HG03571 (cell line): ENCODE data around the gene ACKR2.
"Not testable (repeated sequence)": the region's sequence is repeated elsewhere in the genome, so short reads cannot be mapped to it uniquely, and the experiment has no call there.

Experiments
- ATAC-seq: cut with Tn5 transposase; IDR thresholded peaks from one replicate; pipeline ENCODE4 v1.9.1; 2021; ENCODE audit not compliant: unreplicated experiment

ACKR2 gene

DNA sequence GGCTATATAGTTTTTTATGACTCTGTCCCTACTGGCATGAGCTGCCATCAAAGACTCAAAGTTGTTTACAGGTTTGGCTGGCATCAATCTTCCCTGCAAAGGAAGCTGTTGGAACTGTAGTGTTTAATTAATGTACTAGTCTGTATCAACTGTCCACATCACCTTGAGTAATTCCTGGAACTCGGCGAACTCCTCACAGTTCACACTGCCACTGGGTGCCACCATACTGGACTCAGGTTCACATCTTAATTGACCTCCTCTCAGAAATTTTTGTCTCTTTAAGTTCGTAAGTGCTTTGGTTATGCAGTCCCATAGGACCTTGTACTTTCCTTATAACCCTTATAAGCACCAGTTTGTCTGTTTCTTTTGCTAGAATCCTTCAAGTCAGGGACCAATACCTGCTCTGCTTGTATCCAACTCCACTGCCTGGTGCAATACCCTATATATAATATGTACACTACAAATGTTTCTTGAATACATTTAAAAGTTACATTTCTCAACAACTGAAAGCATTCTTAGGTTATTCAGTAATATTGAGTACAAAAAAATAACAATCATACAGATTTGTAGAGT is 8.1 kb upstream of the ACKR2 start:
- no peak for ATAC-seq

DNA sequence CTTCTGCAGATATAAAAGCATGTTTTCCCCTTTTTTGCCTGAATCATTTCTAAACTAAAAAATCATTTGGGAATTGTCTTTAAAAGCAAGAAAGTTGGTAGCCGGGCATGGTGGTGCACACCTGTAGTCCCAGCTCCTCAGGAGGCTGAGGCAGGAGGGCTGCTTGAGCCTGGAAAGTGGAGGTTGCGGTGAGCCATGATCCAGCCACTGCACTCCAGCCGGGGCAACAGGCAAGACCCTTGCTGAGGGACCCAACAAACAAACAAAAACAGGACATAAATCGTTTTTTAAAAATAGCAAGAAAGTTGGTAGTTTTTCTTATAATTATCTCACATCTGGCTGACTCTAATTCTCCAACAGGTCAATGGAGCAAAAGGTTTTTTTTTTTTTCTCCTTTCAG is 7.5 kb upstream of the ACKR2 start:
- no peak for ATAC-seq

DNA sequence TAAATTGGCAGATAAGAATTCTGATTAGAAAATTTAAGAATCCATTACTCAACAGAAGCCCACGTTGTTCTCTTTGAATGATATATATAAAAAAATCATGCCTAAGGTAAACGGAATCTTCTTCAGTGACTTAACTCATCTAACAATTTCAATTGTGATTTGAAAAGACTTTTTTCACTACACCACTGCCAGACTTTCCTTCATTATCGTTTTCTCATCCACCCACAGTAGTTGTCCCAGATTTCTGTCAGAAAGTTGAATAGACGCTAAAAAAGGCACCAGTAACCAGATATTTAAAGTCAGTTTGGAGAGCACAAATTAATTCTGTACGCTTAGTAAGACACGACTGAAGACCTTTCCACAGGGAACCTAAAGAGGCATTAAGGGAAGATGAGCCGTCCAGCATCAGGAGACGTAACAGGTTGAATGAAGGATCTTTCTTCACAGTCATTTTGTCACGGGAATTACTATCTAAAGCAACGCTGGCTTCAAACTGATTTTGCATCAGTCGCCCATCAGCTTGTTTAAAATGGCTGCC is 6.3 kb upstream of the ACKR2 start:
- no peak for ATAC-seq

DNA sequence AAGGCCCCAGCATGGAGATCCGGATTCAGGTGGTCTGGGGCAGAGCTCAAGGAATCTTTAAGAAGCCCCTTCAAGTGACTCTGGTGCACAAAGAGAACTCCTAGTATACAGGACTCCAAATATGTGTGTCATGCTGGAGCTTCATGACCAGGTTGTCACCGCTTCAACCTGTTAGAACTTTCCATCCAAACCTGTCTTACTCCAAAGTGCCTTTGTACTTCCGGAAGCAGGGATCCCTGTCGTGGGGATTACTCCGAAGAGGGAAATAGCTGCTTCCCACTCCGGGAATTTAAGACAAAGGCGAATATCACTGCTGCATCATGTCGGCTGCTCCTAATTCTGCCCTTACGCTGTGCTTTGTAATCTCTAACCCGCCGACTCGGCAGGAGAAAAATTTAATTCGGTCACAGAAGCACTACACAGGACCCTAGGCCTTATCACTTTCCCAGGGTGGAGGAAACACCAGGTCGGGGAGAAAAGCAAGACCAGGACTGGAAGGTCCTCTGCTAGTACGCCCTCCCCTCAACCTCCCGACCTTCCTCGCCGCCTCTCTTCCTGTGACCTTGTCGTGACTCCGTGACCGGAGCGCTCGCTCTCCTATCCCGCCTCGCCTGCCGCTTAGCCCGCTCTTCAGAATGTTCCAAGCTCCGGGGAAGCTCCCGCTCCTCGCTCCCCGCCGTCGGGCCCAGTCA is 5.7 kb upstream of the ACKR2 start:
- ATAC-seq, result peak; percentile 23

DNA sequence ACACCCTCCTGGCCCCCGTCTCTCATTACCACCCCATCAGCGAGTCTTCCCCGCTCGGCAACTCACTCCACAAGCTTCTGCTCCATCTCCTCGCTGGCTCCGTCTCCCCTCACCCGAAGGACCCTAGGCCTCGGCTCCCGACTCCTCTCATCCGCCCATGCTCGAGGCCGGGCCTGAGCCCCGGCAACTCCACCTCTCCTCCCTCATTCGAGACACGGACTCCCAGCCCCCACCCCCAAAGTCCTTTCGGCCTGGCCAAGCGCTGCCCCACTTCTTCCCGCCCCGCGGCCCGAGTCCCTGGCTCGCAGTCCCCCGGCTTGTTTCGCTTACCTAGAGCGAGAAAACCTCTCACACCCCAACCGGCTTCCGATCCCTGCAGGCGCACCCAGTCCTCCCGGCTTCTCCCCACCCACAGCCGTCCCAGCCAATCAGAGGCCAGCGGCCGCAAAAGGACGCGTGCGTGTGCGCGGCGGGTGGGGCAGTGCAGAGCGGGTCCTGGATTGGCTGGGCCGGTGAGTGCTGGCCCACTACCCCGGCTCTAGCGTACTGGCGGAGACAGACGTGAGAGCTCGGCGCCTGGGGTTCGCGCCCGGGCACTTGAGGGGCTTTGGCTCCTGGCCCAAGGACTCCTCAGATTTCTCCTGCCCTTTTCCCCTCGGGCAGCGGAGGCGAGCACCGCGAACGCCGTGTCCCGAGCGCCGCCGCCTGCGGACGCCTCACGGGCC is 5.0 kb upstream of the ACKR2 start, which contains the start of gene HIGD1A:
Gene HIGD1A (minus strand): TSS at position 385 of the 725 bp plus-strand sequence. CDS start 10,237 bp downstream, outside the sequence.
- ATAC-seq, result peak; percentile 100

DNA sequence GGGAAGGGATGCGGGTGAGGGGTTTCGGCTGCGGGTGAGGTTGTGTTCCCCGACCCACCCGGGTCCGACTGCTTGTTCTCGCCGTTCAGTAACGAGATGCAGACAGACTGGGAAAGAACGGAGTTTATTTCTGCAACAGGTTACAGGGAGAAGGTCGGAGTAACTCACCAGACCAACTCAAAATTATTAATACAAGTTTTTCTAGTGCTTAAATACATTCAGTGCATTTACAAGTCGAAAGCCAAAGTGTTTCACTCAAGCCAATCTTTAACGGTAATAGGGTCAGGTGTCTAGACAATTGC is 4.5 kb upstream of the ACKR2 start:
- ATAC-seq, result peak; percentile 17

DNA sequence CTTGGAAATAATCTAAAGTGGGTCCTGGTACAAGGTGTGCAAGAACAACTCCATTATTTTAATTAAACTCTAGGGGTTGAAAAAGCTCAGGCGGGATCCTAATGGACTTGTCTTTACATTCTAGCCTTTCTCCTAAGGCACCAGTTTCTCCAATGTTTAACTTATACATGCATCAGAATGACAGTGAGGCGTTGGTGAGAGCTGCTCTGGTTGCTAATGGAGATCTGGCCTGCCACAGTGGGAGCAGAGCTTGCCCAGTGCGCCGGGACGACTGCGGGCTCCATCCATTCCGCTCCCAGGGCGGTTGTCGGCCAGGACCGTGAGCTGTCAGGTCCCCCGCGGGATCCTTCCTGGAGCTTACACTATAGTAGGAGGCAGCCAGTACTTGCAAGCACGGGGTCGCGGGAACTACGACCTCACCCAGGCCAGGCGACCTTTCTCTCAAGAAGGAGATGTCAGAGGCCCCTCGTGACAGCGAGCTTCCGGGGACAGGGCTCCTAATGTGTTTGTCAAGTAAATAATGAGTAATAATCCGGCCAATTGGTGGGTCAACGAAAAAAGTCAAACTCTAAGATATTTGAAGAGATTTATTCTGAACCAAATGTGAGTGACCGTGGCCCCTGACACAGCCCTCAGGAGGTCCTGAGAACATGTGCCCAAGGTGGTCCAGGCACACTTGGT is 4.0 kb upstream of the ACKR2 start:
- no peak for ATAC-seq

DNA sequence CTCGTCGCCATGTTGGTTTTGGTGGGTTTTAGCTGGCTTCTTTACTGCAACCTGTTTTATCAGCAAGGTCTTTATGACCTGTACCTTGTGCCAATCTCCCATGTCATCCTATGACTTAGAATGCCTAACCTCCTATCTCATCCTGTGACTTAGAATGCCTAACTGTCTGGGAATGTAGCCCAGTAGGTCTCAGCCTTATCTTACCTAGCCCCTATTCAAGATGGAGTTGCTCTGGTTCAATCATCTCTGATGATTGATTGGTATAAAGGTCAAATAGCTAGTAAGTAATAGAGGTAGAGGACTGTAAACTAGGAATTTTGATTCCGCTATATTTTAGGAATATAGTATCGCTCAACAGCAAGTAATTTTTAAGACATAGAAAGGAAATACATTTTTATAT is 1.3 kb upstream of the ACKR2 start:
- no peak for ATAC-seq

DNA sequence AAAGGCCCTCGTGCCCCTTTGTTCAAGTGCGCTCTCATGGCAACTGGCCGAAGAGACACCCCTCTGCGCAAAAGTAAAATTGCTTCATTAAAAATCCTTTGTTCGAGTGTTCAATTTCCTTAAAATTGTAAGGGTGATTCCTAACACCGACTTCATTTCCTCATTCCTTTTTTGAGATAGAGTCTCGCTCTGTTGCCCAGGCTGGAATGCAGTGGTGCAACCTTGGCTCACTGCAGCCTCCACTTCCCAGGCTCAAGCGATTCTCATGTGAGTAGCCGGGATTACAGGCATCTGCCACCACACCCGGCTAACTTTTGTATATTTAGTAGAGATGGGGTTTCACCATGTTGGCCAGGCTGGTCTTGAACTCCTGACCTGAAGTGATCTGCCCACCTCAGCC is 1.5 kb downstream of the ACKR2 start:
- not testable (repeated sequence) for ATAC-seq

DNA sequence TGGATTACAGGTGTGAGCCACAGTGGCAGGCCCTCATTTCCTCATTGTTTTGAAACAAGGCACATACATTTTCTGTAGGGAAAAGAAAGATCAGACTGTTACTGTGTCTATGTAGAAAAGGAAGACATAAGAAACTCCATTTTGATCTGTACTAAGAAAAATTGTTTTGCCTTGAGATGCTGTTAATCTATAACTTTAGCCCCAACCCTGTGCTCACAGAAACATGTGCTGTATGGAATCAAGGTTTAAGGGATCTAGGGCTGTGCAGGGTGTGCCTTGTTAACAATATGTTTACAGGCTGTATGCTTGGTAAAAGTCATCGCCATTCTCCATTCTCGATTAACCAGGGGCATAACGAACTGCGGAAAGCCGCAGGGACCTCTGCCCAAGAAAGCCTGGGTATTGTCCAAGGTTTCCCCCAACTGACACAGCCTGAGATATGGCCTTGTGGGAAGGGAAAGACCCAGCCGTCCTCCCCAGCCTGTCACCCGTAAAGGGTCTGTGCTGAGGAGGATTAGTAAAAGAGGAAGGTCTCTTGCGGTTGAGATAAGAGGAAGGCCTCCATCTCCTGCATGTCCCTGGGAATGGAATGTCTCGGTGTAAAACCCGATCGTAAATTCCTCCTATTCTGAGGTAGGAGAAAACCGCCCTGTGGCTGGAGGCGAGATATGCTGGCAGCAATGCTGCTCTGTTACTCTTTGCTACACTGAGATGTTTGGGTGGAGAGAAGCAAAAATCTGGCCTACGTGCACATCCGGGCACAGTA is 2.1 kb downstream of the ACKR2 start:
- ATAC-seq, result not testable (repeated sequence)

DNA sequence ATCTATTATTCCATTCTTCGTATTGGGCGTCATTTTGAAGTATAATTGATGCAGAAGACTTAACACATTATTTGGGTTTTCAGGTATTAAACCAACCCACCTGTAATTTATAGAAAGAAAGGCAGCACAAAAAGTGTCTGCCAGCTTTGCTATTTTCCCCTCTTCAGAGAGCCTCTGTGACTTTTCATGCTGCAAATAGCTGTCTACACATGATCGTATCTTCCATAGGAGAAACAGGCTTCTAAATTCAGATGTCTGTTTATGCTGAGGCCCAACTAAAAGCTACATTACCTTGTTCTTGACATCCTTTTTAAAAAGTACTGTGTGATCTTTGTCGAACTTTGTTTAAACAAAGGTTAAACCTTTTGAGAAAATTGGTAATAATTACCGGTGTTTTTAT is 5.0 kb downstream of the ACKR2 start:
- ATAC-seq, result no peak

DNA sequence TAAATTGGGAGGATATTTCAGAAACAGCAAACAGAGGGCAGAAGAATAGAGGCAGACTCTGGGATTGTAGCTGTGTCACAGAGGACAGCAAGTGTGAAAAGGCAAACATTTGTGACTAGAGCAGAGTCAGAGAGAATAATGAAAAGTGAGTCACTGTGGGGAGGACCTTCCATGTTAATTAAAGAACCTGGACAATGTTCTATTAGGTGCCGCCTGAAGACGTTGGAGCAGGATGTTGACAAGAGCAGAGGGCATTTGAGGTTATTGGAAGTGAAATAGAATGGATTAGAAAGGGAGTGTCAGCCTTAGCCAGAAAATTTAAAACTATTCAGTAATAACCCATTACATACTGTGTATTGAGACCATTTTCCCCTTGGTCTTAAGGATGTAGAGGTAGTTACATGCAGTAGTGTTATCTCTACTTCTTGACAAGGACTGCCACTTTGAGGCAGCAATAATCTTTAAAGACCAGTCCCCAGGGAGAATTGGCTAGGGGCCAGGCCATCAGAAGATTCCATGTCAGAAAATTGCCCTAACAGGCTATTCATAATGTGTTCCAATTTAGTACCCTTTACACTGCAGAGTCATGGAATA is 5.8 kb downstream of the ACKR2 start:
- ATAC-seq, result no peak

DNA sequence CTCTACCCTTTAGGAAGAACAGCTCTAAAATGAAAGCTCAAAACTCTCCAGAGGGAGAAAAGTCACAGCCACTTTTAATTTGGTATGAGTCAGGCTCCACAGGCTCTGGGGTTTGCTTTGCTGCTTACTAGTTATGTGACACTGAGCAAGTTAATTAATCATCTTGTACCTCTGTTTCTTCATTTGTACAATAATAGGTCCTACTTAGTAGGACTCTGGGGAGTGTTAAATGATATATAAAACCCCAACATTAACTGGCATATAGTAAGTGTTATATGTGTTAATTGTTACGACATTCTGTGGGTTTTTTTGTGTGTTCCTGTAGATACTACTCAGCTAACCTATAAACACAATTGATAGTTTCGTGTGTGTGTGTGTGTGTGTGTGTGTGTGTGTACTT is 6.6 kb downstream of the ACKR2 start:
- no peak for ATAC-seq

DNA sequence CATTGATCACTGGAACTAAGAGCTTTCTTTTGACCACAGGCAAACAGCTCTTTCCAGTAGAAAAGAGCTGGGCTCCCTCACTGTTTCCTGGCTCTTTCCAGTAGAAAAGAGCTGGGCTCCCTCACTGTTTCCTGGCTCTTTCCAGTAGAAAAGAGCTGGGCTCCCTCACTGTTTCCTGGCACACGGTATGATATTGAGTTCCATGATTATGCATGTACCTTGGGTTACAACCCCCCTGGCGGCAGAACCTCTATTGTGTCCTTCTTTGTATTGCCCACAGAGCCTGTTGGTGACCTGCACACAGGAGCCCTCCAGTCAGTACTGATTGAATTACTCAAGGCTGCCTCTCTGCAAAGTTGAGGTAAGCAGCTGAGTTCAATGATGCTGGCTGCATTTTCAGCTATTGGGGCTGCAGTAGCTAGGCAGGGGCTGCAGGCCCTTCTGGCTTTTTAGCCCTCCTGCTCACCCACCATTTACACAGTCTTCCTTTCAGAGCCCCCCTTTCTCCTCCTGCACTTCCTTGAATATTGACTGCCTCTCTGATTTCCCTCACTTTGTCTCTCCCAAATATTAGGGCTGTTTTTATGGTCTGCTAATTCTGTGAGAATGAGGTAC is 10.2 kb downstream of the ACKR2 start:
- no peak for ATAC-seq

DNA sequence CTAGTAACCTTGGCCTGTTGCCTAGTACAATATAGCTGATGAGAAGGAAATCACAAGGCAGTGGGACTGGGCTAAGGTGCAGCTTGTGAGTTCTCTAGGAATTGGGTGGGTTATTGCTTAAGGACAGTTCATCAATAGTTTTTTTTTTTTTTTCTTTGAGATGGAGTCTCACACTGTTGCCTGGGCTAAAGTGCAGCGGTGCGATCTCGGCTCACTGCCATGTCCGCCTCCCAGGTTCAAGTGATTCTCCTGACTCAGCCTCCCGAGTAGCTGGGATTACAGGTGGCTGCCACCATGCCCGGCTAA is 11.5 kb downstream of the ACKR2 start:
- no peak for ATAC-seq

DNA sequence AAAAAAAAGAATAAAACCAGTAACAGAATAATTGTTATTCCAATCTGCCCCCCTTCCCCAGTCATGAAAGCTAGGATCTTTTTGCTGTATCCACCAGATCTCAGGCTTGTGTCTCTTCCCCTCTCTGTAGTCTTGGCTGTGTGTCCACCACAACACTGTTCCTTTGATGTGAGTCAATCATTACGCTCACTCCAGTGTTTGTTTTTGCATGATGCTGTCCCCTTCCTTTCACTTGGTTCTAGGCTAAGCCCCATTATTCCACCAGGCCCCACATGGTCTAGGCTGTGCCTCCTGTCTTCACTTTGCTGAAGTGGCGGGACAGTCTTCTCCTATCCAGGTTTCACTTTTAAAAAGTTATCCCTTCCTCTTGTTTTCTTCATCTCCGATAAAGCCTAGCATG is 13.6 kb downstream of the ACKR2 start:
- no peak for ATAC-seq

DNA sequence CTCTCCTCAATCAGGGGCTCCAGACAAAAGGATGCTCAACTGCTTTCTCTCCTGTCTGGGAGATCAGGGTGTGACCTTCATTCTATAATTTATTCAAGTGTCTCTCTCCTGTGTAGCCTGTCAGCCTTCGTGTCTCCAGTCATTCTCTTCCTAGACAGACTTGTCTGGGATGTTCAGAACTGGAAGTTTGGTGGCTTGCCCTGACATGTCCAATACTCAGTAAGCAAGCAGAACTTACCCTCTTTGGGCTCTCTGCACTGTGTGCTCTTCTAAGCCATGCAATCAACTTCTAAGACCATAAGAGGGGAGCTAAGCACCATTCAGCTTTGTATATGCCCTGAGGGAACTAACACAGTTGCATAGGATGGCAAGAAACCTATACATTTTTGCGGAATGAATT is 14.1 kb downstream of the ACKR2 start:
- no peak for ATAC-seq

DNA sequence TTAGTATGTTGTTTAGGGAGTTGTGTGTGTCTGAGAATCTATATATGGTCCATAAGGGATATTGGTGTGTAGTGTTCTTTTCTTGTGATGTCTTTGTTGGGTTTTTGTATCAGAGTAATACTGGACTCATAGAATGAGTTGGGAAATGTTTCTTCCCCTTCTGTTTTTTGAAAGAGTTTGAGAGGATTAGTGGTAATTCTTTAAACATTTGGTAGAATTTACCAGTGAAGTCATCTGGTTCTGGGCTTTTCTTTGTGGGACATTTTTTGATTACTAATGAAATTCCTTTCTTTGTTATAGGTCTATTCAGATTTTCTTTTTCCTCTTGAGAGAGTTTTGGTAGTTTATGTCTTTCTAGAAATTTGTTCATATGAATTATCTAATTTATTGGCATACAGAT is 16.9 kb downstream of the ACKR2 start:
- no peak for ATAC-seq

DNA sequence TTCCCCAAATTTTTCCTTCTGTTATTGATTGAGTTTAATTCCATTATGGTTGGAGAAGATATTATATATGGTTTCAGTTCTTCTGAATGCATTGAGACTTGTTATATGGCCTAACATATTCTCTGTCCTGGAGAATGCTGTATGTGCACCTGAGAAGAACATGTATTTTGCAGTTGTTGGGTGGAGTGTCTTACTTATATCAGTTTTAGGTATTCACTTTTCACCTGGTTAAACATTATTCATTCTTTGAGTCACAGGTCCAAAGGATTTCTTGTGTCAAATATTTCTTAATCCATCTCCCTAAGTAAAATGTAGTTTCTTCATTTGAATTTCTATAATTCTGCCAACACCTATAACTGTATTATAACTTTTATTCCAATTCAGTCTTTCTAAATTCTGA is 17.8 kb downstream of the ACKR2 start:
- ATAC-seq, result no peak

DNA sequence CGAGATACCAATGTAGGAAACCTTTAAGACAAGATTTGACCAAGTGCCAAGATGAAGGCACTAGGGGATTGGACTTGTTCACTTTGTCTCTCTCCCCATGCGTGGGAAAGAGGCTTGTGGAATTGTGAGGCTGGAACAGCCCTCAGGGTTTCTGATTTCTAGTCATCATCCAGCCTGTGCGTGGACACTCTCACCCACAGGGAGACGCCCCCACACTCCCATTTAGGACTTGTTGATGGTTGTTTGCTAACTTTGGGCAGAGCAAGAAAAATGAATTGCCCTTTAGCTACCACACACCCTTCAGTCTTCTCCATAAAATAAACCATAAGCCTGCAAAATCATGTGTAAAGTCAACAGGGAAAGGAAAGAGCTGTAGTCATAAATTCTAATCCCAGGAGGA is 18.4 kb downstream of the ACKR2 start:
- ATAC-seq, result no peak
